GM23338 (cell line): Measurements from ENCODE around the gene ACSF3.

Experiments
- CREB1 ChIP-seq: fragments of 250-450 bp; sonication (Bioruptor Pico); IDR thresholded peaks from 2 replicates; pipeline ENCODE4 v1.5.0; 2020; ENCODE audit warnings: low read depth, mild to moderate bottlenecking, moderate library complexity
- EZH2 ChIP-seq: fragments of 200-600 bp; sonication (generic); IDR thresholded peaks from one replicate; pipeline ENCODE4 v1.8.0; 2017; ENCODE audit warnings: antibody characterized with exemption, mild to moderate bottlenecking, low read depth; ENCODE audit not compliant: unreplicated experiment
- JUNB ChIP-seq: IDR thresholded peaks from one replicate; pipeline ENCODE4 v1.6.1; 2016; ENCODE audit warnings: antibody characterized with exemption; ENCODE audit not compliant: unreplicated experiment
- POLR2AphosphoS5 ChIP-seq: IDR thresholded peaks from 2 replicates; pipeline ENCODE4 v1.6.1; 2016; ENCODE audit warnings: antibody characterized with exemption, low read depth
- ZNF114 ChIP-seq: fragments of 250-450 bp; sonication (Bioruptor Pico); IDR thresholded peaks from 2 replicates; pipeline ENCODE4 v1.5.0; 2020; ENCODE audit warnings: mild to moderate bottlenecking, moderate library complexity
- ZNF331 ChIP-seq: fragments of 250-450 bp; sonication (Bioruptor Pico); IDR thresholded peaks from 2 replicates; pipeline ENCODE4 v1.5.0; 2020; ENCODE audit warnings: low read depth, mild to moderate bottlenecking, moderate library complexity
- TF ChIP-seq, protein P1 (sequence below), 2 experiments: fragments of 200-600 bp in 1 of 2; sonication (generic) in 1 of 2; conservative IDR thresholded peaks; 2 replicates each; pipeline versions ENCODE4 v1.5.1 to v1.6.1; 2016 to 2017; ENCODE audit warnings: antibody characterized with exemption in 2 of 2, low read depth in 2 of 2, mild to moderate bottlenecking in 2 of 2, moderate library complexity in 1 of 2
- TF ChIP-seq, protein P2 (sequence below): IDR thresholded peaks from one replicate; pipeline ENCODE4 v1.6.1; 2018; ENCODE audit warnings: antibody characterized with exemption; ENCODE audit not compliant: unreplicated experiment
- TF ChIP-seq, protein P3 (sequence below): IDR thresholded peaks from 2 replicates; pipeline ENCODE4 v1.6.1; 2016; ENCODE audit warnings: antibody characterized with exemption

DNA sequence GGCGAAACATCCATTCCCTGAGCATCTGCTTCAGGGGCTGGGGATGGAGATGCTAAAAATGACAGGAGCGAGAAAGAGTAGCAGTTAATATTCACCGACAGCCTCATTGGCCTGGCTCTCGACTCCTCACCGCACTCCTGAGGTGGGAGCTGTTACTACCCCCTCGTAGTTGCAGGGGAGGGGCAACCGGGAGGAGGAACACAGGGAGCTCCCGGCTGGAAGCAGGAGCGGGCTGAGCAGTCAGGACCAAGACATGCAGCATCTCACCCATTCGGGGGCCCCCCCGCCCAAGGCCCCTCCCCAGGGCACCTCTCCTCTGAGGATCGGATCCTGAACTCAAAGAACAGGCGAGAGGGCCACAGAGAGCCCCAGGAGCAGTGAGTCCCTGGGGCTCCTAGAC, 4.5 kb upstream of the ACSF3 start:
- TF ChIP-seq, protein P1, sequence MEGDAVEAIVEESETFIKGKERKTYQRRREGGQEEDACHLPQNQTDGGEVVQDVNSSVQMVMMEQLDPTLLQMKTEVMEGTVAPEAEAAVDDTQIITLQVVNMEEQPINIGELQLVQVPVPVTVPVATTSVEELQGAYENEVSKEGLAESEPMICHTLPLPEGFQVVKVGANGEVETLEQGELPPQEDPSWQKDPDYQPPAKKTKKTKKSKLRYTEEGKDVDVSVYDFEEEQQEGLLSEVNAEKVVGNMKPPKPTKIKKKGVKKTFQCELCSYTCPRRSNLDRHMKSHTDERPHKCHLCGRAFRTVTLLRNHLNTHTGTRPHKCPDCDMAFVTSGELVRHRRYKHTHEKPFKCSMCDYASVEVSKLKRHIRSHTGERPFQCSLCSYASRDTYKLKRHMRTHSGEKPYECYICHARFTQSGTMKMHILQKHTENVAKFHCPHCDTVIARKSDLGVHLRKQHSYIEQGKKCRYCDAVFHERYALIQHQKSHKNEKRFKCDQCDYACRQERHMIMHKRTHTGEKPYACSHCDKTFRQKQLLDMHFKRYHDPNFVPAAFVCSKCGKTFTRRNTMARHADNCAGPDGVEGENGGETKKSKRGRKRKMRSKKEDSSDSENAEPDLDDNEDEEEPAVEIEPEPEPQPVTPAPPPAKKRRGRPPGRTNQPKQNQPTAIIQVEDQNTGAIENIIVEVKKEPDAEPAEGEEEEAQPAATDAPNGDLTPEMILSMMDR (conservative IDR thresholded peaks at IDR 0.05; ENCODE audit: low read depth in 2 of 2): no peak
- TF ChIP-seq EZH2 (no peak), POLR2AphosphoS5 (no peak), ZNF331 (CRISPR knock-in tag) (no peak), JUNB (no peak), ZNF114 (CRISPR knock-in tag) (no peak), CREB1 (CRISPR knock-in tag) (no peak)
- TF ChIP-seq, protein P2, sequence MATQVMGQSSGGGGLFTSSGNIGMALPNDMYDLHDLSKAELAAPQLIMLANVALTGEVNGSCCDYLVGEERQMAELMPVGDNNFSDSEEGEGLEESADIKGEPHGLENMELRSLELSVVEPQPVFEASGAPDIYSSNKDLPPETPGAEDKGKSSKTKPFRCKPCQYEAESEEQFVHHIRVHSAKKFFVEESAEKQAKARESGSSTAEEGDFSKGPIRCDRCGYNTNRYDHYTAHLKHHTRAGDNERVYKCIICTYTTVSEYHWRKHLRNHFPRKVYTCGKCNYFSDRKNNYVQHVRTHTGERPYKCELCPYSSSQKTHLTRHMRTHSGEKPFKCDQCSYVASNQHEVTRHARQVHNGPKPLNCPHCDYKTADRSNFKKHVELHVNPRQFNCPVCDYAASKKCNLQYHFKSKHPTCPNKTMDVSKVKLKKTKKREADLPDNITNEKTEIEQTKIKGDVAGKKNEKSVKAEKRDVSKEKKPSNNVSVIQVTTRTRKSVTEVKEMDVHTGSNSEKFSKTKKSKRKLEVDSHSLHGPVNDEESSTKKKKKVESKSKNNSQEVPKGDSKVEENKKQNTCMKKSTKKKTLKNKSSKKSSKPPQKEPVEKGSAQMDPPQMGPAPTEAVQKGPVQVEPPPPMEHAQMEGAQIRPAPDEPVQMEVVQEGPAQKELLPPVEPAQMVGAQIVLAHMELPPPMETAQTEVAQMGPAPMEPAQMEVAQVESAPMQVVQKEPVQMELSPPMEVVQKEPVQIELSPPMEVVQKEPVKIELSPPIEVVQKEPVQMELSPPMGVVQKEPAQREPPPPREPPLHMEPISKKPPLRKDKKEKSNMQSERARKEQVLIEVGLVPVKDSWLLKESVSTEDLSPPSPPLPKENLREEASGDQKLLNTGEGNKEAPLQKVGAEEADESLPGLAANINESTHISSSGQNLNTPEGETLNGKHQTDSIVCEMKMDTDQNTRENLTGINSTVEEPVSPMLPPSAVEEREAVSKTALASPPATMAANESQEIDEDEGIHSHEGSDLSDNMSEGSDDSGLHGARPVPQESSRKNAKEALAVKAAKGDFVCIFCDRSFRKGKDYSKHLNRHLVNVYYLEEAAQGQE: no peak
- TF ChIP-seq, protein P3, sequence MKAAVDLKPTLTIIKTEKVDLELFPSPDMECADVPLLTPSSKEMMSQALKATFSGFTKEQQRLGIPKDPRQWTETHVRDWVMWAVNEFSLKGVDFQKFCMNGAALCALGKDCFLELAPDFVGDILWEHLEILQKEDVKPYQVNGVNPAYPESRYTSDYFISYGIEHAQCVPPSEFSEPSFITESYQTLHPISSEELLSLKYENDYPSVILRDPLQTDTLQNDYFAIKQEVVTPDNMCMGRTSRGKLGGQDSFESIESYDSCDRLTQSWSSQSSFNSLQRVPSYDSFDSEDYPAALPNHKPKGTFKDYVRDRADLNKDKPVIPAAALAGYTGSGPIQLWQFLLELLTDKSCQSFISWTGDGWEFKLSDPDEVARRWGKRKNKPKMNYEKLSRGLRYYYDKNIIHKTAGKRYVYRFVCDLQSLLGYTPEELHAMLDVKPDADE: no peak
